NT2/D1 (cell line): ENCODE results near the gene ADAMTSL5.
"Not testable (repeated sequence)": the region's sequence is repeated elsewhere in the genome, so short reads cannot be mapped to it uniquely, and the experiment has no call there.

Experiments used
- DNase-seq: peaks from one replicate; pipeline ENCODE4 v3.0.0-alpha.2; 2011; ENCODE audit warnings: low read depth, low spot score
- H3K27me3 ChIP-seq: 2 replicates; pipeline ENCODE4 v1.6.0; 2011; ENCODE audit warnings: mild to moderate bottlenecking; ENCODE audit not compliant: insufficient read length, insufficient read depth
- H3K36me3 ChIP-seq: 2 replicates; pipeline ENCODE4 v1.6.1; 2011; ENCODE audit warnings: mild to moderate bottlenecking, low read length, mixed read lengths; ENCODE audit not compliant: insufficient read depth, insufficient read length
- H3K4me1 ChIP-seq: 2 replicates; pipeline ENCODE4 v1.5.1; 2011; ENCODE audit not compliant: insufficient read depth, insufficient read length
- H3K4me3 ChIP-seq: 2 replicates; pipeline ENCODE4 v1.5.1; 2011; ENCODE audit warnings: low read depth; ENCODE audit not compliant: insufficient read length
- H3K9ac ChIP-seq: 2 replicates; pipeline ENCODE4 v1.6.0; 2011; ENCODE audit warnings: low read depth; ENCODE audit not compliant: insufficient read length
- H3K9me3 ChIP-seq: 2 replicates; pipeline ENCODE4 v1.5.1; 2011; ENCODE audit warnings: mild to moderate bottlenecking, low read length; ENCODE audit not compliant: insufficient read depth
- SUZ12 ChIP-seq: IDR thresholded peaks from 2 replicates; pipeline ENCODE4 v1.6.1; 2011; ENCODE audit not compliant: insufficient read length, insufficient read depth; ENCODE audit errors: extremely low read depth
- YY1 ChIP-seq: IDR thresholded peaks from 2 replicates; pipeline ENCODE4 v1.6.1; 2011; ENCODE audit not compliant: insufficient read length, insufficient read depth
- ZNF274 ChIP-seq: IDR thresholded peaks from 2 replicates; pipeline ENCODE4 v1.6.1; 2011; ENCODE audit warnings: mild to moderate bottlenecking, low read depth, low read length

Gene ADAMTSL5

DNA sequence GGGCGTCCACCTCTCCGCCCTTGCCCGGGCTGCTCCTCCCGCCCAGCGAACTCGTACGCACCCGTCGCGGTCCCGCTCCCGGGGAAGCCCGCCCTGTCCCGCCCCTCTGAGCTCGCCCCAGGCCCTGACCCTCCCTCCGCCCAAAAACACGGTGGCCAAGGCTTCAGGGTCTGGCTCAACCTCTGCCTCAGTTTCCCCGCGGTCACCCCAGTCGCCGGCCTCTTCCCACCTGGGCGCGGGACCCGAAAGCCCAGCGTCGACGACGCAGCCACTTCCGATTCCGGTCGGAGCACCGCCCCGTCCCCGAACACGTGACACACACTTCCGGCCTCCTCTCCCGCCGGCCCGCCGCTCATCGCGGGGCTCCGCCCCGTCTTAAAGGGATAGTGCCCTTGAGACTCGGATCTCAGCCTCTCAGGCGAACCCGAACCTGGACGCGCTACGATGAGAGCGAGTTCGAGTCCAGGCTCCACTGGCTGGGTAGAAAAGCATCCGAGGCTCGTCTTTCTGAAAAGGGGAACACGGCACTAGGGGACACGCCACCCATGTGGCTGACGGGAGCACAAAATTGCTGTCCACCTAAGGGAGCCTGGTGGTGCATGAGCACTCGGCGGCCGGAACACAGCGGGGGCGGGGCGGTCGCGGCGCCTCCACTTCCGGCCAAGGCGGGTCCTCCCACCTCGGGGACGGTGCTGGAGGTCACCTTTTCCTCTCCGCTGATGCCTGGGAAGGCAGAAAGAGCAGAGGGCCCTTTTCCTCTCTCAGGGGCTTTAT is 33.7 kb downstream of the ADAMTSL5 start, which contains the start of gene C19orf25:
TSS of gene C19orf25 (minus strand) at position 282 of the 774 bp plus-strand sequence. CDS start 312 bp downstream, outside the sequence.
- H3K36me3 ChIP-seq = peaks cover 34% of the 10 kb centered on the region
- no peaks in the 10 kb centered on the region for H3K9me3 ChIP-seq
- peak within 1 kb of the TSS; percentile 94 for H3K4me3 ChIP-seq
- TF ChIP-seq ZNF274 = no peak
- TF ChIP-seq SUZ12 = no peak
- no peak for TF ChIP-seq YY1
- peak within 1 kb of the TSS; percentile 95 for H3K9ac ChIP-seq
- peak; percentile 94 for DNase-seq
- H3K27me3 ChIP-seq = no peaks in the 10 kb centered on the region
- H3K4me1 ChIP-seq = peaks cover 19% of the 10 kb centered on the region

DNA sequence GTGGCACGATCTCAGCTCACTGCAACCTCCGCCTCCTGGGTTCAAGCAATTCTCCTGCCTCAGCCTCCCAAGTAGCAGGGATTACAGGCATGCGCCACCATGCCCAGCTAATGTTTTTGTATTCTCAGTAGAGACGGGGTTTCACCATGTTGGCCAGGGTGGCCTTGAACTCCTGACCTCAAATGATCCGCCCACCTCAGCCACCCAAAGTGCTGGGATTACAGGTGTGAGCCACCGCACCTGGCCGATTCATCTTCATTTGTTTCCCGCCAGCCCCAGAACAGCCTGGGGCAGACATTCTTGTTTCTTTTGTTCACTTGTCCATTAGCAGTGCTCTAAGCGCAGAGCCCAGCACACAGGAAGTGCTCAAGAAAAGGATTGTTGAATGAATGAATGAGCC is 35.8 kb downstream of the ADAMTSL5 start:
- not testable (repeated sequence) for H3K4me3 ChIP-seq, H3K9me3 ChIP-seq, H3K27me3 ChIP-seq, DNase-seq, H3K9ac ChIP-seq
- peaks cover 41% of the 10 kb centered on the region for H3K36me3 ChIP-seq
- H3K4me1 ChIP-seq = peaks cover 23% of the 10 kb centered on the region

DNA sequence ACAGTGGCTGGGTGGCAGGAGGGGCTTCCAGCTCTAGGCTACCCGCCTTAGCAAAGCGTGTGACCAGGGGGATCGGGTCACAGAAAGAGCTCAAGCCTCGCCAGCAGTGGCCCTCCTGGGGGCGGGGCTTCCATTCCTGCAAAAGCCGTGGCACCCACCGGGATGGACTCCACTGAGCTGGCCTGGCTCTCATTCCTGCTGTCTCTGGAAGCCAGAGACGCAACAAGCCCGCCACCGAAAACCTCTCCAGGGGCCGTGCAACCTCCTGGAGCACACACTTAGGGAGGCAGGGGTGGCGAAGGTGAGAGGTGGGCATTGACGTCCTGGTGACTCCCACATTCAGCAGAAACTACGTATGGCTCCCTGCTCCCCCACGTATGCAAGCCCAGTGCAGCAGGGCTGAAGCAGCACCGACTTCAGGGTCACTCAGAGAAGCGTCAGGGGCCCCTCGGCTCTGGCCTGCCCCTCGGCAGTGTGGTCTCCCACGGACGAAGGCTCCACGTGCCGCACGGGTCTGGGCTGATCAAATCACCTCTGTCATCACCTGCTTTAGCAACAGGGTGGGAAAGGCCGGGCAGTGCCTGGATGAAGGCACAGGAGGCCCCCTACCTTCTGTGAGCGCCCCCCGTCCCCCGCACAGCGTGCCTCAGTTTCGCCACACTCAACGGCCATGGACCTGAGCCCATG is 36.9 kb downstream of the ADAMTSL5 start:
- Histone ChIP-seq H3K9ac (peak overlapping the region; percentile 50), H3K4me1 (peaks cover 28% of the 10 kb centered on the region), H3K36me3 (peaks cover 41% of the 10 kb centered on the region), H3K4me3 (no peak overlapping the region), H3K9me3 (no peaks in the 10 kb centered on the region), H3K27me3 (peaks cover 8% of the 10 kb centered on the region)
- no peak for TF ChIP-seq SUZ12
- TF ChIP-seq ZNF274 = no peak
- TF ChIP-seq YY1 = no peak
- no peak for DNase-seq

GRCh38 chr19:1474765-1475351 is 38.0 kb downstream of the ADAMTSL5 start:
- Histone ChIP-seq H3K36me3 (peaks cover 41% of the 10 kb centered on the region), H3K4me1 (peaks cover 31% of the 10 kb centered on the region), H3K9me3 (no peaks in the 10 kb centered on the region), H3K4me3 (no peak overlapping the region), H3K9ac (peak overlapping the region; percentile 32), H3K27me3 (peaks cover 10% of the 10 kb centered on the region)
- TF ChIP-seq SUZ12 (no peak), YY1 (no peak), ZNF274 (no peak)
- DNase-seq = no peak

GRCh38 chr19:1474011-1474764 is 38.6 kb downstream of the ADAMTSL5 start:
- no peak for DNase-seq
- Histone ChIP-seq H3K9ac (peak overlapping the region; percentile 32), H3K4me1 (peaks cover 31% of the 10 kb centered on the region), H3K4me3 (no peak overlapping the region), H3K36me3 (peaks cover 41% of the 10 kb centered on the region), H3K9me3 (no peaks in the 10 kb centered on the region), H3K27me3 (peaks cover 15% of the 10 kb centered on the region)
- TF ChIP-seq YY1 (no peak), SUZ12 (no peak), ZNF274 (no peak)

- H3K4me1 ChIP-seq = peaks cover 35% of the 10 kb centered on the region
- no peak for DNase-seq
Measured at GRCh38 chr19:1473085-1473851, 39.6 kb downstream of the ADAMTSL5 start.

More at GRCh38 chr19:1473085-1473851, 39.6 kb downstream of the ADAMTSL5 start:
- no peak overlapping the region for H3K4me3 ChIP-seq
- no peak overlapping the region for H3K9ac ChIP-seq
- H3K36me3 ChIP-seq = peaks cover 41% of the 10 kb centered on the region
- TF ChIP-seq SUZ12 (no peak), YY1 (no peak), ZNF274 (no peak)
- peaks cover 25% of the 10 kb centered on the region for H3K27me3 ChIP-seq
- H3K9me3 ChIP-seq = no peaks in the 10 kb centered on the region
